Head of caudate nucleus (tissue), 42 donors: ENCODE measurements around the gene ADAMTS2.

Source experiments
- DNase-seq, 42 donors: peaks; one replicate each; pipeline versions ENCODE4 v3.0.0 to v3.0.0-alpha.2; 2020 to 2021; ENCODE audit warnings: mixed read lengths in 7 of 42
- intact Hi-C: fragments of 100-400 bp; cut with DNase I; formaldehyde crosslinking; loops from one replicate; pipeline ENCODE4 v1.15.0; 2022

Gene ADAMTS2

GRCh38 chr5:179347581-179347980 lies 2.3 kb upstream of the ADAMTS2 start:
- intact Hi-C loops, result loop anchor here (10.0 kb wide), 1 partner anchor 173 kb away; no protein-coding TSS in a partner anchor
- DNase-seq, result no peak

GRCh38 chr5:179346875-179347274 lies 1.6 kb upstream of the ADAMTS2 start:
- intact Hi-C loops, result loop anchor here (10.0 kb wide), 1 partner anchor 172 kb away; no protein-coding TSS in a partner anchor
- no peak for DNase-seq

DNA sequence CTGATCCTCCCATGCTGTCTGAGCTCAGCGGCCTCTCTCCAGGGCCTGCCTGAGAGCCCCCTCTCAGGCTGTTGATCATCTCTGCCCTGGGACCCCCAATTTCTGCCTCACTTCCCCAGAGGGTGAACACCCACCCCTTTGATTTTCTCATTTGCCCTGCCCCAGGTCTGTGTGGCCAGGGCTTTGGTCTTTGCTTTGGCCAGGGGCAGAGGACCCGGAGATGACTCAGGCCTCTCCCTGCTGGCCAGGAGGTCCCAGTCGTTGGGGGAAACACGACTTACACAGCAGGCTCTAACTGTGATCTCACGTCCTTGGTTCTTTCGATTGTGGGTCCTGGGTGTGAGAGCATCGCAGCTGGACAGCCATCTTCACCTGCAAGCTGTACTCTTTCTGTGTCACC lies 1.1 kb upstream of the ADAMTS2 start:
- DNase-seq, result no peak

DNA sequence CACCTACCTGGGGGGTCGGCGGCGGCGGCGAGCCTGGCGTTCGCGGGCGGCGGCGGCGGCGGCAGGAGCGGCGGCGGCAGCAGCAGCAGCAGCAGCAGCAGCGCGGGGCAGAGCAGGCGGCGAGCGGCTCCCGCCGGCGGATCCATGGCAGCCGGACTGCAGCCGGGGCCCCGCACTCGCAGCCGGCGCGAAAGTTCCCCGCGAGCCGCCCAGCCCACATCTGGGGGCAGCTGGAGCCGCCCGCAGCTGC lies 153 bp downstream of the ADAMTS2 start:
- DNase-seq, result no peak

More for the DNA sequence above, 1.1 kb upstream of the ADAMTS2 start:
- intact Hi-C loops, result loop anchor here (10.0 kb wide), 1 partner anchor 172 kb away; no protein-coding TSS in a partner anchor

GRCh38 chr5:179344431-179345182 lies 654 bp downstream of the ADAMTS2 start:
- peak in 2 of 42 donors; percentile 11 to 50 for DNase-seq
- intact Hi-C loops, result loop anchor here (10.0 kb wide), 1 partner anchor 170 kb away; no protein-coding TSS in a partner anchor

More for the DNA sequence above, 153 bp downstream of the ADAMTS2 start:
- intact Hi-C loops, result loop anchor here (10.0 kb wide), 1 partner anchor 170 kb away; no protein-coding TSS in a partner anchor

DNA sequence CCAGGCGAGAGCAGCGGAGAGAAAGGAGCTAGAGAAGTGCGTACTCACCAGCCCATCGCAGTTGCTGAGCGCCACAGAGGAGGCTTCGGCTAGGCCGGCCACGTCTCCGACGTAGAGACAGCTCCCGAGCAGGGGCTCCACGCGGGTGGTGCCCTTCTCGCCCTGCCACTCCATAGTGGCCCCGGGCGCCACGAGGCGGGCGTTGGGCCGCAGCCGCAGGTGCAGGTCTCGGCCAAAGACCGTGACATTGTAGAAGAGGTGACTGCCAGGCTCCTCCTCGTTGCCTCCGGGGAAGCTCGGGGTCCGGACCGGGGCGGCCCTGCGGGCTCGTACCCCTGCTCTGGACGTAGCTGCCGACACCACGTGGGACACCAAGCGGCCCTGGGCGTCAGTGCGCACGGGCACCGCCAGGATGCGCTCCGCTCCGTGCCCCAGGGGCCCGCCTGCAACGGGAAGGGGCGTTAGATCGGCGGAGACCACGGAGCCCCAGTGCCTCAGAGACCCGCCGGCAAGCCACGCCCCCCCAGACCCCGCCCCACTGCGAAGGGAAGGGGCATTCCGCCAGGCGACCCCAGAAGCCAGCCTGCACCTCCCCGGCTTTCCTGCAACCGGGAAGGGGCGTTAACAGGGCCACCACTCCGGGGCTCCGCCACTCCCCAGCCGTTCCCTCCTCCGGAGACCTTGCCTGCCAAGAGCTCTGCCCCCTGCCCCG lies 1.4 kb downstream of the ADAMTS2 start:
- peak in 6 of 42 donors; percentile 7 to 55 (median 25) for DNase-seq
- intact Hi-C loops, result loop anchor here (10.0 kb wide), 1 partner anchor 169 kb away; no protein-coding TSS in a partner anchor

DNA sequence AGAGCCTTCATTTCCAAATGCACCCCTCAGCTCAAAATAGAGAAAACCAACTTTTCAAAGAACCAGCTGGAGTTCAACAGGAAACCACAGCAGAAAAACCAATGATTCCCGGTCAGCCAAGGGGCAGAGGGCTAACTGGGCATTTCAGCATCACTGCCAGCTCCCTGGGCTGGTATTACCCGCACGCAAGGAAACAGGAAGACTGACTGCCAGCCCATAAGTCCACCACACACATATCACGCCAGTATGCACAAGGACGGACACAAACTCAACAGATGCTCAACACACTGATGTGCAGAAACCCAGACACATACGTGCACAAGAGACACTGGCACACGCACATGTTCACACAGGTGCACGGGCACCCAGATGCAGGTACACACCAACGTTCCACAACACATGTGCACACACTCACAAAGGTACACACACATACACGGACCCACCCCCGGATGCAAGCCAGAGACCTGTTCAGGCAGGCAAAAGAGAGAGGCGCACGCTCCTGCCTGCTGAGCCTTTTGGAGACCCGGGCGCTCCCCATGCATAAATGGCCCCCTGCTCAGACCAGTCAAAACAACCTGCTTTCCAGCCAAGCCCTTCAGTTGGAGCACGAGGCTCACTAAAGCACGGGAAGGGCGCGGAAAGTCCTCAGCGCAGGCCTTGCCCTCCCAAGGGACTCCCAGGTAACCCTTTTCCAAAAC lies 2.1 kb downstream of the ADAMTS2 start:
- intact Hi-C loops, result loop anchor here (10.0 kb wide), 1 partner anchor 168 kb away; no protein-coding TSS in a partner anchor
- no peak for DNase-seq

- intact Hi-C loops, result loop anchor here (10.0 kb wide), 1 partner anchor 168 kb away; no protein-coding TSS in a partner anchor
- peak in 2 of 42 donors; percentile 30 to 64 for DNase-seq
Measured at GRCh38 chr5:179342577-179342976, 2.7 kb downstream of the ADAMTS2 start.

- no peak for DNase-seq
- intact Hi-C loops, result loop anchor here (10.0 kb wide), 1 partner anchor 166 kb away; no protein-coding TSS in a partner anchor
Measured at GRCh38 chr5:179340465-179340864, 4.8 kb downstream of the ADAMTS2 start.

DNA sequence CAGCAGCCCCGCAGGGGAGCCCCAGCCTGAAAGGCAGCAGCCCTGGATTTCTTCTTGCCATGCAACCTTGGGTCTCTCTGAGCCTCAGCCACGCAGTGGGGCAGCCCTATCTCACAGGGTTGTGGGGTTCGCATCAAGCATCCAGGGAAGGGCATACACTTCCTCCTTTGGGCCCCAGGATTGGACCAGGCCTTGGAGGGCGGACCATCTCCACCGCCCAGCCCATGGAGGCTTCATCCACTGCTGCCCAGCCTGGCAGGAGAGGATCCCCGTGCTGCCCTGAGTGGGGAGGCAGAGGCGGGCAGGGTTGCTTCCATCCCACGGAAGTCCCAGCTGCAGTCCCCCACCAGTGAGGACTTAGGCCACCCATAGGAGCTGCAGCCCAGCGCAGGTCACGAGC lies 5.3 kb downstream of the ADAMTS2 start:
- intact Hi-C loops, result loop anchor here (10.0 kb wide), 1 partner anchor 165 kb away; no protein-coding TSS in a partner anchor
- DNase-seq, result no peak

DNA sequence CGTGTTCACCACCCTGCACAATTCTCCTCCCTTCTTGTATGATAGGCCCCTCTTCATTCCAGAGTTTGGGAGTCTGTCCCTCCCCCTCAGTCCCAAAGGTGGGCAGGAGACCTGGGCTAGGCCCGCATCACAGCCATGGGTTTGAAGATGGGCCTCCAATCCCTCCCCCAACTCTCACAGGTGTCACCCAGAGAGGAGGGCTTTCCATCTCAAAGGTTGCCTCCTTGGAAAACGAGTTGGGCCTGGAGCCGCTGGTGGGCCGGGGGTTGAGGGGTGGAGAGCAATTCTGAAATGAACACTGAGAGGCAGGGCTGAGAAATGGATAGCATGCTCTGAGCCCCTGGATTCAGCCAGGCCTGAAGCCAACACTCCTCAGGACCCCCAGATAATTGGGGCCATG lies 6.2 kb downstream of the ADAMTS2 start:
- no peak for DNase-seq
- intact Hi-C loops, result no loop called here

DNA sequence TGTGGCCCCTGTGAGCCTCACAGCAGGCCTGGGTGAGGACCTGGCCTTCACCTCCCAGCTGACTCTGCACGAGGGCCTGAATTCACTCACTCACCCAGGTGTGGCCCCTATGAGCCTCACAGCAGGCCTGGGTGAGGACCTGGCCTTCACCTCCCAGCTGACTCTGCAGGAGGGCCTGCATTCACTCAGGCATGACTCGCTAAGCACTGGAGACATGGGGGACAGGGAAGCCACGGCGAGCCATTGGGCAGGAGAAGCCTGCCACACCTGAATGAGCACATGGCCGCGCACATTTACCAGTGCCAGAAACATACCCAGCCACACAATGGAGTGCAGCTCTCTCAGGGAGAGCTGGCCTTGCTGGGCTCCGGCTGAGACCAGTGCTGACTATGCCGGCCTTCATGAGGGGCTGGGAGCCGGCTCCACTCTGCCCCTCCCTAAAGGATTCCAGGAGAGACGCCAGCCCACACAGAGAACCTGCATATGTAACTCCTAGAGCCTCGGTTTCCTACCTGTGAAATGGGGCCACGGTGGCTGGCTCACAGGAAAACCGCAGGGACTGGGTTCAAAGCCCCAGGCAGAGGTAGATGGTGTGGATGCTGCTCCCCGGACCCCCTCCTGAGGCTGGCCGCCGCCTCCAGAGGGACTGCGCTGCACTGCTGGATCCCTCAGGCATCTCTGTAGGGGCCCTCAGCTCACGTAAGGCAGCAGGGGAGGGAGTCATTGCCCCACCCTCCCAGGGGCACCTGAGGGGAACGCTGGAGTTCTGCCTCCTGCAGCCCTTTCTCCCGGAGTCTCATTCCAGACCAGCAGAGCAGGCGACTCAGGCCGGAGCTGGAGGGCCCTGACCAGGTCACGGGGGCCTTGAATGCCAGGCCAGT lies 7.2 kb downstream of the ADAMTS2 start:
- DNase-seq, result no peak
- intact Hi-C loops, result no loop called here

DNA sequence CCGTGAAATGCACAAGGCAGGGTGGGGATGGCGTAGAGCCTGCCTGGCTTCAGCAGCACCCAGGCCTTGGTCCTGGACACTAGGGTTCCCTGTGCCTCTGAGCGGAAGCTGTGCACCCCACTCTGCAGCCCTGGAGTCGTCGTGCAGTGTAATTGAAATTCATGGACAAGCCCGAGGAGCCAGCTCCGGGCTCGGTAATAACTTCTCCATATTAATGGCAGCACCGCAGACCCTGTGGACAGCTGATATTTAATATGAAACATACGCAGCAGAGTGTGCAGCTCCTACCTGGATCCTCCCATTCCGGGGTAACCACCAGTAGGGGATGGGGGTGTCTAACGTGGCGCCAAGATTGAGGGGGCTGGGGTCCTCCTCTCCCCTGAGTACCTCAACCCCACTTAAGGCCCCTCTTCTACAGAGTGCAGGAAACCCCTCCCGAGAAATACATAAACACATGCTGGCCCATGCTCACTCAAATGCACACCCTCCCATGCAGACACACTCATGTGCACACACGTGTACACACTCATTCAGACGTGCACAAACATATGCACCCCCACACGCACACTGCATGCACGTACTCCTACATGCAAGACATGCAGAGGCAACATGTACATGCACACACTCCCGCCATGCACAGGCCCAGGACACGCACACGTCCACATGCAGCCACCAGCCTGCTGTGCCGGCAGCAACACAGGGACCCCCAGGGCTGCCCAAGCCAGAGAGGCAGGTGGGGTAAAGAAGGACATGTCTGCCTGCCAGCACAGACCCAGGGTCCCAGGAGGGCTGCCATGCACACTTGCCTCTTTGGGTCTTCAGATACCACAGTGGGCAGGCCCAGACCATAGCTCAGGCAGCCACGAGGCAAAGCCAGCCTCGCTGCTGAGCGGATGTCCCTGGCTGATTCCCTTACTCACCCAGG lies 8.1 kb downstream of the ADAMTS2 start:
- no peak for DNase-seq

GRCh38 chr5:179336126-179336870 lies 9.0 kb downstream of the ADAMTS2 start:
- DNase-seq, result peak in 9 of 42 donors; percentile 35 to 63 (median 41)
- intact Hi-C loops, result no loop called here

More for the DNA sequence above, 8.1 kb downstream of the ADAMTS2 start:
- intact Hi-C loops, result no loop called here

- intact Hi-C loops, result no loop called here
- no peak for DNase-seq
Measured at GRCh38 chr5:179333796-179334761, 11.2 kb downstream of the ADAMTS2 start.
